ENCODE measurements around the gene JAG1.
A peak's percentile ranks its signal among the peaks of the same experiment; 100 is the strongest.

Gene JAG1

DNA sequence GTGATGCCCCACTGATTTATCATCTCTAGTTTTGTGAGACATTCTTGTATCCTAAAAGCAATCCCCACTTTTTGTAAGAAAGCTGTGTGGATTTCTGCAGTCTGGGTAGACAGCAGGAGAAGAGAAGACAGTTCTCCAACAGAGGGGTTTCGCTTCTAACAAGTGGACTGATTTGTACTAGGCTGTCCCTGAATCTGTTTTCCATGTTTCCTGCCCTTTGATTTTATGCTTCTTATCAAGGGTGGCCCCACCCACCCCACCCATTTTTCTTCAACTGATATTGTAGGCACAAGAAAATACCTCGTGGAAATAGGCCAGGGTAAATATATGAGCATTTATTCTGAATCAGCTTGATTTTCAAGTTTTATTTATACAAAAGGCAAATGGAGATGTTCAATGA is 25.7 kb upstream of the JAG1 start:
- DNase-seq: no peak

DNA sequence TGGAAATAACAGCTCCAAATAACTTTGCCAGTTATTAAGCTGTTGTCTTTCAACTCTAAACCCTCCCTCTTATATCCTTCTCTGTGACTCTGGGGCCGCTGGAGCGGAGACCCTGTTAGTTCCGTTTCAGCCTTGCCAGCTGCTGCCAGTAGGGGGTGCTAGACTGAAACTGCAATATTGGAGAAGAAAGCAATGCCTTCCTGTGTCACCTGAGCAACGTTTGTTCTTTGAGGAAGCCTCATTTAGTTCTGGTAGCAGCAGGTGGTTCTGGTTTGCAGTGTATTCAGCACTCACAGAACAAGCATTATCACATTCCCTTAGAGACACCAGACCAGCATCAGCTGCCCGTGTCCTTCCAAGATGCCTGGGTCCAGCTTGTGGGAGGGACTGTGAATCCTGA is 22.9 kb upstream of the JAG1 start:
- DNase-seq: no peak

DNA sequence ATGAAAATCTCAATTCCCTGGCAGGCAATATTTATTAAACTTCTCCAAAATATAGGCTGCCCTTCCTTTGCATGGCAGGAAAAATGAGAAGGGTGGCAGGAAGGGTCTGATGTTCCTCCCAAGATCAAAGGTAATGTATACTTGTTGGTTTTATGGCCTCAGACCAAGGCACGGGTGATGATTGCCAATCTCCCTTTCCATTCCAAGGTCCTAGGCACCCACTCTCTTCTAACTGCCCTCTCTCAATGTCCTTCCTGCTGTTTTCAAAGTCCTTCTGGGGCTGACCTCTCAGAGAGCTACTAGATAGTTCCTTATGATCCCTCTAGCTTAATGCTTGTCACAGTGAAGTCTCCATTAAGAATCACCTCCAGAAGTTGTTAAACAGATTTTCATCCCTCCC is 15.6 kb upstream of the JAG1 start:
- DNase-seq: no peak

GRCh38 chr20:10687895-10688294 is 14.1 kb upstream of the JAG1 start:
- no peak for DNase-seq

- DNase-seq: no peak
Measured at GRCh38 chr20:10686356-10687133, 12.7 kb upstream of the JAG1 start.

- no peak for DNase-seq
Measured at GRCh38 chr20:10683537-10683936, 9.7 kb upstream of the JAG1 start.

DNA sequence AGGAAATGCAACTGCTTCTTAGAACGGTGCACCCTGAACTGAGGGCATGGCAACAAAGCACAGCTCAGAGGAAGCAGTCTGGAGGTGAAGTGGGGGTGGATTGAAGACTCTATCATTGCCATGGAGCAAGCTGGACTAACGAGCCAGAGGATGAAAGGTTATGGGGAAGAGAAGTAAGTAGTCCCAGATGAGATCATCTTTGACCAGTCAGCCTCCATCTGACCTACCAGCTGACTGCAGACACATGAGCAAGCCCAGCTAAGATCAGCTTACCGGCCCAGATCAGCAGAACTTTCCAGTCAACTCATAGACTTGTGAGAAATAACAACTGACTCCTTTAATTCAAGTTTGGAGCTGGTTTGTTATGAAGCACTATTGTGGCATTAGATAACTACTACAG is 9.1 kb upstream of the JAG1 start:
- no peak for DNase-seq

DNA sequence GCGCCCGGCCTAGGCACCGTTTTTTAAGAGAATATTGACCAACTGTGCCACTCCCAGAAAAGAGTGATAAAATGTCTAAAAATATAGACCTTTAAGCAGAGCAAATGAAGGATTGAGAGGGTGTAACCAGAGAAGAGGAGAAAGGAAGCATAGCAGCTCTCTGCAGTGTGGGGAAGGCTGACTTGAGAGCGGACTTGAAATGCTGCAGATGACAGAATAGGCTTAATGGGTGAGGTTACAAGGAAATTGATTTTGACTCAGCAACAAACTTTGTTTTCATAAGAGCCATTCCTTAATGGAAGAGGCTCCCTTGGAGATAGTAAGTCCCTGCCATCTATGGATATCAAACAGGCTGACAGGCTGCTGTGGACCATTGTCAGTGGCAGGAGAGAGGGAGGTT is 7.7 kb upstream of the JAG1 start:
- no peak for DNase-seq

DNA sequence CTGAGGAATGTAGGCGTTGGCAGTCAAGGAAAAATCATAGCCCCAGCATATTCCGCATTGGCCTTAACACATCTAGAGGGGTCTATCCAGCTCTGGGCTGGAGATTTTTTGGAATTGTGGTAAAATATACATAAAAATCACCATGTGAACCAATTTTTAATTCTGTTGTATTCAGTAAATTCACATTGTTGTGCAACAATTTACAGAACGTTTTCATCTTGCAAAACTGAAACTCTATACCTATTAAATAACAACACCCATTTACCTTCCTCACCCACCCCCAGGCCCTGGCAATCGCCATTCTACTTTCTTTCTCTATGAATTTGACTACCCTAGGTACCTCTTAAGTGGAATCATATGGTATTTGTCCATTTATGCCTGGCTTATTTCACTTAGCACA is 6.8 kb upstream of the JAG1 start:
- no peak for DNase-seq

GRCh38 chr20:10679269-10679668 is 5.5 kb upstream of the JAG1 start:
- no peak for DNase-seq

DNA sequence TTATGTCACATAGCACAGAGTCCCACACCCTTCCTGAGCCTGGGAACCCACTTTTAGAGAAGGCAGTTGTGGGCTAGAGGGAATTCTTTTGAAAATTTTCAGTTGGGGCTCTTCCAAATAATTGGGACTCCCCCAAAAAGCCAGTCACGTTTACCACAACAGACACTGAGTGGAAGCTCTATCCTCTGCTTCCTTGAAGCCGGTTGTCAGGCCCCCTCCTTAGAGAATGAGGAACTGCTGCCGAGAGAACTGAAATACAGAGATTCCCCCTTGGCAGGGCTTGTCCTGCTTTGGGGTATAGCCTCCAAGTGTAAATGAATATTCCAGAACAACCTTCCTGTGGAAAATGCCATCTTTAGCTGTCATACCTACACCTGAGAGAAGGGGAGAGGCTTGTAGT is 2.7 kb upstream of the JAG1 start:
- DNase-seq: no peak

DNA sequence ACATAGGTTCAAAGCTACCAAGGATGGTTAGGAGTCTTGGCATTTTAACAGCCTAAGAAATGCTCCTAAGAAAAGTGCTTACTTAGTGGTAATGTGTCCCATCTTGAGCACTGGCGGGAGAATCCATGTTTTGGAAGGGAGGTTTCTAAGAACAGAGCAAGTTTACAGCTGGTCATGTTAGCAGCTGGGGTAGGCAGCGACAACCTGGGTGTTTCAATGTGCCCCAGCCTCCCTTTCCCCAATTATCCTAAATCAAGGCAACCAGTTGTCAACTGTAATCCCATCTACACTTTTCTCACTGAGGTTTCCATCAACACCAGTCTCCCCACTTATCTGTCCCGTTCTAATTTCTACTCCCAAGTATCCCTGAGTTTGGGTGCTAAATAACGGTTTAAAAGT is 1.6 kb upstream of the JAG1 start:
- no peak for DNase-seq

- peak; percentile 26 to 37 for DNase-seq
Measured at GRCh38 chr20:10674684-10675449, 1.1 kb upstream of the JAG1 start.

DNA sequence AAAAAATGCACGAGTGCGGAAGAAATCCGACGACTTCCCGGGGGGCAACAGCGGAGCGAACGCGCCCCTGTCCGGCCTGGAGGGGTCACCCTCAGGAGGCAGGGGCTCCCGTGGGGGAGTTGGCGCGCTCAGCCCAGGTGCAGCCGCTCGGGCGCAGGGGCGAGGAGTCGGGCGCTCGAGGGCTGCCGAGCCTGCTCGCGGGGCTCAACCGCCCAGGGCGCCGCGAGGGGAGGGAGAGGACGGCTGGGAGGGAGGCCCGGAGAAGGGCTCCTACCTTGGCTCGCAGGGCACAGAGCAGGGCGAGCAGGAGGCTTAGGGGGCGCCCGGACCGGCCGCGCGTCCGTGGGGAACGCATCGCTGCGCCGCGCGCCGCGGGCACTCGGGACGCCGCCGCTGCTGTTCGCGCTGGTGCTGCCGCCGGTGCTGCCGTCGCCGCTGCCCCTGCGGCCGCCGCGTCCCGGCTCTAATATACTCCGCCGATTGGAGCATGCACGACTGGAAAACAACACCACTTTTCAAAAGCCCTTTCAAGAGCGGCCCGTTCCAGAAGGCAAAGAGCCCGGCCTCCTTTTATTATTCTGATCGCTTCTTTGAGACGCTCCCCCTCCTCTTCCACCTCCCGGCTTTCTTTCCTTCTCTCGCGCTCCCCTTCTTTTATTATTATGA is 490 bp downstream of the JAG1 start:
- no peak for DNase-seq

DNA sequence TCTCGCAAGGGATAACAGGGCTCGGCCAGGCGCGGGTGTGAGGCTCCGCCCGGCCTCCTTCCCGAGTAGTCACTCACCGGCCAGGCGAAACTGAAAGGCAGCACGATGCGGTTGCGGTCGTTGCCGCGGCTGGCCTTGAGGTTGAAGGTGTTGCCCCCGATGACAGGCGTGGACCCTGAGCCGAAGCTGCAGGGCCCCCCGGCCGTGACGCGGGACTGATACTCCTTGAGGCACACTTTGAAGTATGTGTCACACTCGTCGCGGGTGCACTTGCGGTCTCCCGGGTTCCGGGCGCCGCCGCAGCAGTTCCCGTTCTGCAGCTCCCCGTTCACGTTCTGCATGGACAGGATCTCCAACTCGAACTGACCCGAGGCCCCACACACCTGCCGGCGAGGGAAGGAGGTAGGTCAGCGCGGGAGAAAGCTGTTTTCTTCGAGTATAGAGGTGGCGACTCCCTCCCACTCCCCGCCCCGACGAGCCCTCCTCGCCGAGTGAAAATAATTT is 1.1 kb downstream of the JAG1 start:
- DNase-seq: peak; percentile 23 to 43

DNA sequence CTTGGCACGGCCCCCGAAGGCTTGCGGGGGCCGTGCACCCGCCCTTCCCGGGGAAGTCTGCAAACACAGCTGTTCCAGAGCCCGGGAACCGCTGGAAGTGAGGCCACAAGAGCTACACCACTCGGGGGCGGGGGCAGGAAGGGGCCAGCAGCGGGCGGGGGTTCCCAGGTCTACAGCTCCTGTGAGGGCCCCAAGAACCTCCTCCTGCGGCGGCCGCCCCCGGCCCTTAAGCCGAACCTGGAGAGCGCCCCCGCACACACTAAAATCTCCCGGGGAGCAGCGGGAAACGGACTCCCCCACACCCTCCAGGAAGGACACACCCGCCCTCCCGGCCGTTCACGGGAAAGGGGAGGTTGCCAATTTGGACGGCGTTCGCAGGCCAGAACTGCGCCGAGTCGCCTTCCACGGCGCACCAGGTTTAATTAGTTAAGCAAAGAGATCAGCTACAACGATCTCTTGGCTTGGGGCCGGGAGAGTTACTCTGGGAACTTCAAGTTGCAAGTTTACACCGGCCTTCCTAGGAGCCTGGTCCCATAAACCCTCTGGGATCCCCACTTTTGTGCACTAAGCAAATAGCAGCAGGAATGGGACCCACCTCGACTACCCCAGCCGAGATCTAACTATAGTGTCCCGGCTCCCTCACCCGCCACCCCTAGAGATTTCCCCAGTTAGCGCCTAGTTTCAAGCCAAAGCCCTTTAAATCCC is 1.7 kb downstream of the JAG1 start:
- no peak for DNase-seq

- peak; percentile 22 to 70 for DNase-seq
Measured at GRCh38 chr20:10671221-10671918, 2.4 kb downstream of the JAG1 start.

- no peak for DNase-seq
Measured at GRCh38 chr20:10670501-10671220, 3.1 kb downstream of the JAG1 start.

DNA sequence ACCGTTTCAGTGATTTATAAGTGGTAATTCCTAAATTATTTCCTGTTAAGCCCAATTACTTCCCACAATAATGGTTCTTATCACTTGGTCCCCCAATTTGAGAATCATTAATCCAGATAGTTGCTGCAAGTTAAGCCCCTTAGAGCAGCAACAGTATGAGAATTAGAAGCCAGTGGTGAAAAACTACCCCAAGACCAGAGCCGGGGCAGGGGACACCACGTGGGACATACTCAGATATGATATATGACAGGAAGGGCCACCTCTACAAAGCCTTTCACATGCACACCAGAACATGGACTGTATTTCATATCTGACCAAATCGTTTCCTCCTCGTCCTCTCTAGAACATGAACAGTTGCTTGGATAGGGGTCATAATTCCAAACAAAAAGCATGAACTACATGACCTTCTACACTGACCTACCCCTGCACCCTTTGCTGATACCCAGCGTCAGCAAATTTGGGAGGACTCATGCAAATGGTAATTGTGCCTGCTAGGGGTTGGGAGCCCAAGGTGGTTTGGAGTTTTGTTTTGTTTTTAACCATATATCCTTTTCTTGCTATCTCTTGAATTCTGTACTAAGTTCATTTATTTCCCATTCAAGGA is 3.9 kb downstream of the JAG1 start:
- DNase-seq: no peak

DNA sequence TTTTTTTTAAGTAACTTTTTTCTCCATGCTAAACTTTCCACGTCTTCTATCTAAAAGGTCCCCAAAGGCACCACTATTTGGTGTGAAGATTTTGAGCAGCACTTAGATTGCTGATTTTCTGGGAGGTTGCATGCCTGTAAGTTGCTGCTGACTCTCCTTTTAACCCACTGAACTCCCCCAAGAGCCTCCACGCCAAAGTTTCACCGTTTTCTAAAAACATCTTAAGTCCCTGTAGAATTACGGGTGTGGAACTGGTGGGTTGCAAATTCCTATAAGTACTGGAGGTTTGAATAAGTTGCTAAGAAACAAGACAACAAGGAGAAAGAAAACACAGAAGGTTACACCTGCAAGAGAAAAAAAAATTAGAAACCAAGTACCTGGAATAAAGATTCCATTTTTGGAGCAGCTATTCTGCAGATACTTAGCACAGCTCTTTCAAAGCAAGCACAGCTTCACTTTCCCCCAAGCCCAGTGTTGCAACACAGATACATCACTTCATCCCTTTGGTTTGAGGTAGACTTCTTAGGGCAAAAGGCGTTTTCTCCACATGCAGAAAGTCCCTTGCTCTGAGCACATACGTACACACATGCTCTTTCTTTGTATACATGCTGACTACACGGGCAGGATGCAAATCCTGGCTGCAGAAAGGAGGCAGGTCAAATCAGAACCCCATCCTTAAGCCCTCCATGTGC is 5.0 kb downstream of the JAG1 start:
- no peak for DNase-seq

Measured in CD4-positive, alpha-beta T cell treated with Interferon alpha-2 for 1 hour (primary cell).